ENCODE data around the gene UBE2E1. TPM values are rescaled to one million over a fixed set of nuclear protein-coding genes. Genes with fewer than 3 reads are reported as not detected.
"Not testable (repeated sequence)": the region's sequence is repeated elsewhere in the genome, so short reads cannot be mapped to it uniquely, and the experiment has no call there.

The UBE2E1 gene
- total and polyA plus RNA-seq, 2 donors (not counting 1 experiment from before 2014, with no cell fraction given) = 46.7 to 63.7 TPM

- H3K4me1 Mint-ChIP-seq = peaks cover 50% of the 10 kb centered on the region
- not testable (repeated sequence) for DNase-seq
Observed at GRCh38 chr3:23918331-23918730, 112.6 kb downstream of the UBE2E1 start.

DNA sequence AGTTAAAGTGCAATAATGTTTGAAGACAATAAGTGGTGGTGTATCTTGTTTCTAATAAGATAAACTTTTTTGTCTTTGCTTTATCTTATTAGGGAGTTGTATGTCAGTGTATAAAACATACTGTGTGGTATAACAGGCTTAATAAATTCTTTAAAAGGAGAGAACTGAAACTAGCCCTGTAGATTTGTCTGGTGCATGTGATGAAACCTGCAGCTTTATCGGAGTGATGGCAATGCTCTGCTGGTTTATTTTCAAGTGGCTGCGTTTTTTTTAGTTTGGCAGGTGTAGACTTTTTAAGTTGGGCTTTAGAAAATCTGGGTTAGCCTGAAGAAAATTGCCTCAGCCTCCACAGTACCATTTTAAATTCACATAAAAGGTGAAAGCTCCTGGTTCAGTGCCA is 113.9 kb downstream of the UBE2E1 start:
- peak overlapping the region; percentile 16 for H3K4me3 Mint-ChIP-seq
- Histone ChIP-seq H3K9ac (ENCODE audit: low read length) (no peak overlapping the region), H2AFZ (ENCODE audit: insufficient read depth, low read depth, low read length, poor library complexity, severe bottlenecking) (no peak overlapping the region), H4K20me1 (ENCODE audit: control insufficient read depth, insufficient read depth, low read length, poor library complexity, severe bottlenecking) (peaks cover 39% of the 10 kb centered on the region), H3K4me3 (ENCODE audit: control extremely low read depth in 1 of 5, extremely low read depth in 1 of 5, insufficient read depth in 1 of 5, low read depth in 2 of 5, low read length in 4 of 5) (no peak overlapping the region), H3K9me3 (ENCODE audit: control extremely low read depth in 1 of 3, control insufficient read depth in 2 of 3, insufficient read depth in 1 of 3, low read length in 2 of 3) (no peaks in the 10 kb centered on the region), H3K4me2 (replicated peaks; ENCODE audit: low read depth, low read length, poor library complexity, severe bottlenecking) (no peak overlapping the region), H3K27me3 (replicated peaks in 1 of 4; ENCODE audit: control extremely low read depth in 1 of 4, control insufficient read depth in 3 of 4, insufficient read depth in 4 of 4, low read length in 3 of 4) (no peaks in the 10 kb centered on the region), H3K79me2 (ENCODE audit: control insufficient read depth, insufficient read depth, low read length) (peaks cover 33% of the 10 kb centered on the region), H3K27ac (ENCODE audit: low read length in 2 of 2) (peak overlapping the region in 1 of 2 donors; percentile 51), H3K4me1 (ENCODE audit: control insufficient read depth in 2 of 2, insufficient read depth in 2 of 2, low read length in 2 of 2) (peaks cover 36 to 38% of the 10 kb centered on the region in 2 donors), H3K36me3 (replicated peaks in 1 of 2; ENCODE audit: control extremely low read depth in 1 of 2, control insufficient read depth in 1 of 2, extremely low read depth in 1 of 2, insufficient read depth in 2 of 2, low read length in 1 of 2) (peaks cover 5 to 43% of the 10 kb centered on the region in 2 experiments)
- CTCF ChIA-PET = no interaction called here
- WGBS (ENCODE audit: insufficient coverage) = no CpG with 5 or more reads among the region's 2 CpGs
- H3K27me3 Mint-ChIP-seq = peaks cover 4% of the 10 kb centered on the region
- intact Hi-C loops (cut with micrococcal nuclease) = loop anchor here (10.0 kb wide), 1 partner anchor 1745 kb away; the partner anchor contains the start of gene TOP2B
- ATAC-seq (ENCODE audit: low read depth) (no peak), DNase-seq (peak; percentile 35)
- TF ChIP-seq EZH2 (IDR thresholded peaks at IDR 0.05; ENCODE audit: borderline replicate concordance, insufficient read depth, low read depth, low read length, poor library complexity, severe bottlenecking) (no peak), CTCF (IDR thresholded peaks at IDR 0.05) (no peak)
- POLR2A ChIA-PET = interaction anchor here (0.6 to 1.2 kb wide), 2 partner anchors 9 to 24 kb away, joined by 3 to 4 read pairs; no protein-coding TSS in a partner anchor
- H3K9me3 Mint-ChIP-seq (ENCODE audit: insufficient read depth) = no peaks in the 10 kb centered on the region
- H3K4me1 Mint-ChIP-seq = peaks cover 47% of the 10 kb centered on the region
- H3K27ac Mint-ChIP-seq = peak overlapping the region; percentile 22

More at GRCh38 chr3:23918331-23918730, 112.6 kb downstream of the UBE2E1 start:
- Histone ChIP-seq H4K20me1 (ENCODE audit: control insufficient read depth, insufficient read depth, low read length, poor library complexity, severe bottlenecking) (peaks cover 39% of the 10 kb centered on the region), H3K27ac (ENCODE audit: low read length in 2 of 2) (peak overlapping the region; percentile 85 to 94), H3K9ac (ENCODE audit: low read length) (peak overlapping the region; percentile 93), H3K4me1 (ENCODE audit: control insufficient read depth in 2 of 2, insufficient read depth in 2 of 2, low read length in 2 of 2) (peaks cover 33 to 35% of the 10 kb centered on the region in 2 donors), H3K4me3 (ENCODE audit: control extremely low read depth in 1 of 5, extremely low read depth in 1 of 5, insufficient read depth in 1 of 5, low read depth in 2 of 5, low read length in 4 of 5) (peak overlapping the region; percentile 83 to 99 (median 99)), H3K4me2 (replicated peaks; ENCODE audit: low read depth, low read length, poor library complexity, severe bottlenecking) (peak overlapping the region; percentile 92), H3K36me3 (replicated peaks in 1 of 2; ENCODE audit: control extremely low read depth in 1 of 2, control insufficient read depth in 1 of 2, extremely low read depth in 1 of 2, insufficient read depth in 2 of 2, low read length in 1 of 2) (peaks cover 5 to 43% of the 10 kb centered on the region in 2 experiments), H3K79me2 (ENCODE audit: control insufficient read depth, insufficient read depth, low read length) (peaks cover 42% of the 10 kb centered on the region)
- H3K27me3 Mint-ChIP-seq; H3K27me3 ChIP-seq (replicated peaks in 1 of 4; ENCODE audit: control extremely low read depth in 1 of 4, control insufficient read depth in 3 of 4, insufficient read depth in 4 of 4, low read length in 3 of 4); H3K9me3 ChIP-seq (ENCODE audit: control extremely low read depth in 1 of 3, control insufficient read depth in 2 of 3, insufficient read depth in 1 of 3, low read length in 2 of 3); H3K9me3 Mint-ChIP-seq (ENCODE audit: insufficient read depth); H2AFZ ChIP-seq (ENCODE audit: insufficient read depth, low read depth, low read length, poor library complexity, severe bottlenecking); ATAC-seq (ENCODE audit: low read depth): not testable (repeated sequence)
- Mint-ChIP-seq H3K4me3 (peak overlapping the region; percentile 99), H3K27ac (peak overlapping the region; percentile 99)
- ChIA-PET POLR2A (interaction anchor here (0.6 to 2.3 kb wide), 4 partner anchors 9 to 113 kb away, joined by 4 to 35 read pairs (median 6); partner anchors contain the start of genes NR1D2 and UBE2E1), CTCF (interaction anchor here (0.6 to 1.4 kb wide), 3 partner anchors 21 to 246 kb away, joined by 3 read pairs; no protein-coding TSS in a partner anchor)
- intact Hi-C loops (cut with micrococcal nuclease) = loop anchor here (10.0 kb wide), 1 partner anchor 1746 kb away; the partner anchor contains the start of gene TOP2B
- 8% methylated on average over 2 of the region's 12 CpGs for WGBS (ENCODE audit: insufficient coverage)

Data from B cell (primary cell).